Measurements from ENCODE around the gene LTBP1. TPM values are rescaled to one million over a fixed set of nuclear protein-coding genes. Genes with fewer than 3 reads are reported as not detected.

The LTBP1 gene
- total and polyA plus RNA-seq, 10 of the 15 experiments (the other 5 are each of a cell fraction or from before 2014, with no cell fraction given) = 0.01 to 0.28 (median 0.12) TPM; not detected in 2

DNA sequence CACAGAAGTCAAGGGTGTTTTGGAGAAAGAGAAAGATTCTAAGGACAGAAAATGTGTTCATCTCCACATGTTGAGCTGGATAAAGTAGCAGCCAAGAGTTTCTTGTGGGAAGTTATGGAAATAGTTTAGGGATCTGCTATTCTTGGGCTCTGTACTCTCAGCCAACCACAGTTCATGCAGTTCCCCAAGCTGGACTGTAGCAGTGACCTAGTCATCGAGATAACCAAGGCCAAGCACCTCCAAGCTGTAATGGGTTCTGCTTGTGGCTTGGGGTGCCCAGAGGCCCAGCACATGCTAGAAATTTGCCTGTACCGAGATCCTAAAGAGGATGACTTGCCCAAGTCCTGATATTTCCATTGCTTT is 437.8 kb downstream of the LTBP1 start:
- ATAC-seq (no peak), DNase-seq (ENCODE audit: low read depth, low spot score) (no peak), FAIRE-seq (no peak)
- H3K4me2 ChIP-seq (ENCODE audit: control insufficient read depth, insufficient read depth) = no peak overlapping the region
- BruUV-seq (replicated peaks) = no TSS peak
- no peak overlapping the region for H3K9ac ChIP-seq (ENCODE audit: control insufficient read depth, insufficient read depth, low read length)
- intact Hi-C loops (cut with micrococcal nuclease; ENCODE audit: unreplicated experiment) = no loop called here
- H3K27me3 ChIP-seq (replicated peaks in 1 of 2; ENCODE audit: control insufficient read depth in 2 of 2, insufficient read depth in 2 of 2, low read length in 1 of 2) = peaks cover 0 to 3% of the 10 kb centered on the region in 2 experiments; a peak in 3 of 4 replicates
- RAD21 ChIA-PET (ENCODE audit: unreplicated experiment) = no interaction called here
- no peak overlapping the region for H3K4me3 ChIP-seq
- H3K4me1 ChIP-seq (ENCODE audit: control insufficient read depth, insufficient read depth, low read length) = no peaks in the 10 kb centered on the region
- no peak overlapping the region for H3K27ac ChIP-seq (ENCODE audit: control insufficient read depth, insufficient read depth)
- H3K9me3 ChIP-seq (replicated peaks; ENCODE audit: control insufficient read depth, insufficient read depth, low read length) = no peaks in the 10 kb centered on the region
- H4K20me1 ChIP-seq (ENCODE audit: control insufficient read depth, insufficient read depth) = no peaks in the 10 kb centered on the region
- no peaks in the 10 kb centered on the region for H3K36me3 ChIP-seq (ENCODE audit: control insufficient read depth in 2 of 2, insufficient read depth in 2 of 2, low read length in 1 of 2)
- POLR2A ChIA-PET = no interaction called here
- in situ Hi-C loops (cut with MboI) = no loop called here
- WGBS (ENCODE audit: insufficient coverage, insufficient replicate concordance, low lambda C conversion rate, missing lambda C conversion rate) = 25% methylated on average over 2 of the region's 2 CpGs
- H2AFZ ChIP-seq (ENCODE audit: control insufficient read depth, low read depth, low read length) = no peak overlapping the region
- SMC1A ChIA-PET (ENCODE audit: uncharacterized antibody, unreplicated experiment) = interaction anchor here (0.8 to 1.2 kb wide), 2 partner anchors 7 to 60 kb away, joined by 3 read pairs; no protein-coding TSS in a partner anchor
- CTCF ChIA-PET = interaction anchor here (1.1 to 1.2 kb wide), 2 partner anchors 12 to 18 kb away, joined by 4 read pairs; no protein-coding TSS in a partner anchor
- no peaks in the 10 kb centered on the region for H3K79me2 ChIP-seq (ENCODE audit: control insufficient read depth, insufficient read depth, low read length)
- TF ChIP-seq ATF2 (IDR thresholded peaks at IDR 0.05; ENCODE audit: low read length) (no peak), ZNF207 (IDR thresholded peaks at IDR 0.05; ENCODE audit: borderline replicate concordance) (no peak), KDM1A (IDR thresholded peaks at IDR 0.05; ENCODE audit: borderline replicate concordance) (no peak), ZNF384 (IDR thresholded peaks at IDR 0.05; ENCODE audit: borderline replicate concordance, low read depth, low read length) (no peak)

- H3K4me3 ChIP-seq = no peak overlapping the region
- no peak for DNase-seq (ENCODE audit: low read depth, low spot score)
- no peak for ATAC-seq
- no peaks in the 10 kb centered on the region for H3K36me3 ChIP-seq (ENCODE audit: control insufficient read depth in 2 of 2, insufficient read depth in 2 of 2, low read length in 1 of 2)
- H3K27me3 ChIP-seq (replicated peaks in 1 of 2; ENCODE audit: control insufficient read depth in 2 of 2, insufficient read depth in 2 of 2, low read length in 1 of 2) = peaks cover 0 to 3% of the 10 kb centered on the region in 2 experiments; a peak in 3 of 4 replicates
- no peak overlapping the region for H2AFZ ChIP-seq (ENCODE audit: control insufficient read depth, low read depth, low read length)
- TF ChIP-seq SIX5 (IDR thresholded peaks at IDR 0.05; ENCODE audit: low read depth, low read length, severe bottlenecking) (no peak), NFYA (IDR thresholded peaks at IDR 0.05; ENCODE audit: borderline replicate concordance, low read depth, low read length) (no peak), KLF5 (IDR thresholded peaks at IDR 0.05; ENCODE audit: partially characterized antibody) (no peak), CREB1 (IDR thresholded peaks at IDR 0.05; ENCODE audit: low read depth) (no peak), MLLT1 (IDR thresholded peaks at IDR 0.05) (no peak), POLR2A (IDR thresholded peaks at IDR 0.05; ENCODE audit: low read depth, low read length) (no peak), E2F4 (IDR thresholded peaks at IDR 0.05; ENCODE audit: low read depth, low read length) (no peak), SUPT20H (IDR thresholded peaks at IDR 0.05; ENCODE audit: borderline replicate concordance, control insufficient read depth, low read depth, low read length) (no peak), BMI1 (IDR thresholded peaks at IDR 0.05; ENCODE audit: borderline replicate concordance) (no peak)
- 46% methylated on average over 14 of the region's 14 CpGs for WGBS (ENCODE audit: insufficient coverage, insufficient replicate concordance, low lambda C conversion rate, missing lambda C conversion rate)
- intact Hi-C loops (cut with micrococcal nuclease; ENCODE audit: unreplicated experiment) (no loop called here), in situ Hi-C loops (cut with MboI) (no loop called here)
- FAIRE-seq = no peak
- H4K20me1 ChIP-seq (ENCODE audit: control insufficient read depth, insufficient read depth) = no peaks in the 10 kb centered on the region
- no peak overlapping the region for H3K27ac ChIP-seq (ENCODE audit: control insufficient read depth, insufficient read depth)
- no peak overlapping the region for H3K4me2 ChIP-seq (ENCODE audit: control insufficient read depth, insufficient read depth)
- no TSS peak for BruUV-seq (replicated peaks)
- H3K4me1 ChIP-seq (ENCODE audit: control insufficient read depth, insufficient read depth, low read length) = no peaks in the 10 kb centered on the region
- H3K9ac ChIP-seq (ENCODE audit: control insufficient read depth, insufficient read depth, low read length) = no peak overlapping the region
- SMC1A ChIA-PET (ENCODE audit: uncharacterized antibody, unreplicated experiment) = no interaction called here
- RAD21 ChIA-PET (ENCODE audit: unreplicated experiment) = no interaction called here
- CTCF ChIA-PET = no interaction called here
- POLR2A ChIA-PET = no interaction called here
- H3K79me2 ChIP-seq (ENCODE audit: control insufficient read depth, insufficient read depth, low read length) = no peaks in the 10 kb centered on the region
- no peaks in the 10 kb centered on the region for H3K9me3 ChIP-seq (replicated peaks; ENCODE audit: control insufficient read depth, insufficient read depth, low read length)
These were observed 442.2 kb downstream of the LTBP1 start for GRCh38 chr2:33388996-33389395.

All from GM12878 (cell line).